Fibroblast of lung (primary cell): Measurements from ENCODE around the gene SLCO1B3.

Experiments
- CTCF ChIP-seq, 2 donors: IDR thresholded peaks in 1 of 2; conservative IDR thresholded peaks in 1 of 2; 1 replicate in 1 of 2; 2 replicates in 1 of 2; pipeline ENCODE4 v1.5.1; 2011 to 2012; ENCODE audit warnings: low read length in 2 of 2, control low read depth in 1 of 2, inconsistent platforms in 1 of 2, low read depth in 1 of 2, mild to moderate bottlenecking in 1 of 2
- EZH2 ChIP-seq: IDR thresholded peaks from 2 replicates; pipeline ENCODE4 v1.5.1; 2012; ENCODE audit warnings: low read length, control low read depth, mild to moderate bottlenecking; ENCODE audit errors: missing control alignments

DNA sequence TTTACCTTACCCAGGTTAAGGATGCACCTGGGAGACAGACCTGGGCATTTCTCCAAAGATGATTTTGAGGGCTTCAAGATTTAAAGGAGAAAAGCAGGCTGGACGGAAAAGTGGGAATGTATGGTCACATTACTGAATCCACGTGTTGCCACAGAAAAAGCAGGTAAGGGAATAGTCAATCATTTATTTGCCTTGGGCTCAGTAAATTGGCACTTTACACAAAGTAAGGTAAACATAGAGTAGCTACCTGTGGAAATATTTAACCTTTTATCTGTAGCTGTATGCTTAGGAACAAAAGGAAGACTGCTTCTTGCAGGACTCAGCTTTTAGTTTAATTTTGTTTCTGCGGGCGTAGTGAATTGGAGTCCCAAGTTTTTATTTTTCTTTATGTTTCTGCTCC lies 153.3 kb downstream of the SLCO1B3 start:
- TF ChIP-seq CTCF (conservative IDR thresholded peaks at IDR 0.05 in 1 of 2, IDR thresholded peaks at IDR 0.05 in 1 of 2; ENCODE audit: low read depth in 1 of 2, low read length in 2 of 2) (no peak), EZH2 (no peak)
